ENCODE results near the gene BSPRY. TPM values are rescaled to one million over a fixed set of nuclear protein-coding genes. Genes with fewer than 3 reads are reported as not detected.

Gene BSPRY
- total RNA-seq, 1 experiment from 2014 or later: 6.4 TPM

- DNase-seq (ENCODE audit: low spot score): no peak
- no peaks in the 10 kb centered on the region for H3K9me3 Mint-ChIP-seq
- H3K27ac Mint-ChIP-seq: no peak overlapping the region
- peaks cover 11% of the 10 kb centered on the region for H3K36me3 Mint-ChIP-seq
- no peaks in the 10 kb centered on the region for H3K27me3 Mint-ChIP-seq (ENCODE audit: low read depth)
- ATAC-seq: no peak
- H3K4me3 Mint-ChIP-seq: no peak overlapping the region
- POLR2A ChIA-PET: no interaction called here
- H3K4me1 Mint-ChIP-seq: peaks cover 4% of the 10 kb centered on the region
- TF ChIP-seq FOXK1 (CRISPR knock-in tag; IDR thresholded peaks at IDR 0.05) (no peak), ZNF263 (CRISPR knock-in tag; IDR thresholded peaks at IDR 0.05; ENCODE audit: low read depth) (no peak), SMAD3 (CRISPR knock-in tag; IDR thresholded peaks at IDR 0.05; ENCODE audit: borderline replicate concordance) (no peak), PRDM15 (CRISPR knock-in tag; IDR thresholded peaks at IDR 0.05) (no peak), USF2 (CRISPR knock-in tag; IDR thresholded peaks at IDR 0.05) (no peak)
- CTCF ChIA-PET: interaction anchor here (0.7 kb wide), 1 partner anchor 28 kb away, joined by 3 read pairs; the partner anchor contains the start of gene ALAD
These were observed 23.9 kb downstream of the BSPRY start for GRCh38 chr9:113373256-113373655.

GRCh38 chr9:113373676-113374392 lies 24.5 kb downstream of the BSPRY start:
- Mint-ChIP-seq H3K4me3 (no peak overlapping the region), H3K4me1 (peaks cover 8% of the 10 kb centered on the region), H3K27me3 (ENCODE audit: low read depth) (no peaks in the 10 kb centered on the region; the same call in 1 of the 2 replicates), H3K27ac (no peak overlapping the region), H3K9me3 (no peaks in the 10 kb centered on the region), H3K36me3 (peaks cover 9% of the 10 kb centered on the region; the same call in 1 of the 2 replicates)
- DNase-seq (ENCODE audit: low spot score) (no peak), ATAC-seq (no peak)
- POLR2A ChIA-PET: interaction anchor here (1.8 kb wide), 1 partner anchor 37 kb away, joined by 7 read pairs; the partner anchor contains the start of genes C9orf43 and POLE3
- CTCF ChIA-PET: interaction anchor here (0.7 kb wide), 1 partner anchor 27 kb away, joined by 3 read pairs; the partner anchor contains the start of gene ALAD
- TF ChIP-seq GTF2I (CRISPR knock-in tag; conservative IDR thresholded peaks at IDR 0.05) (no peak), ZNF396 (CRISPR knock-in tag; IDR thresholded peaks at IDR 0.05; ENCODE audit: borderline replicate concordance) (no peak), ZNF138 (CRISPR knock-in tag; conservative IDR thresholded peaks at IDR 0.05) (no peak), ZNF281 (CRISPR knock-in tag; IDR thresholded peaks at IDR 0.05) (no peak), MYBL2 (CRISPR knock-in tag; IDR thresholded peaks at IDR 0.05) (no peak), E2F4 (CRISPR knock-in tag; IDR thresholded peaks at IDR 0.05; ENCODE audit: borderline replicate concordance, low read depth) (no peak), STAT6 (CRISPR knock-in tag; conservative IDR thresholded peaks at IDR 0.05; ENCODE audit: low read depth) (no peak), TEAD4 (CRISPR knock-in tag; IDR thresholded peaks at IDR 0.05) (no peak), SOX15 (CRISPR knock-in tag; IDR thresholded peaks at IDR 0.05) (no peak), IRF1 (CRISPR knock-in tag; IDR thresholded peaks at IDR 0.05) (no peak), ZNF532 (CRISPR knock-in tag; IDR thresholded peaks at IDR 0.05; ENCODE audit: borderline replicate concordance) (no peak)

Measured in WTC11 (cell line).